ENCODE measurements around the gene MEGF9.
"Not testable (repeated sequence)": the region's sequence is repeated elsewhere in the genome, so short reads cannot be mapped to it uniquely, and the experiment has no call there.

The MEGF9 gene

DNA sequence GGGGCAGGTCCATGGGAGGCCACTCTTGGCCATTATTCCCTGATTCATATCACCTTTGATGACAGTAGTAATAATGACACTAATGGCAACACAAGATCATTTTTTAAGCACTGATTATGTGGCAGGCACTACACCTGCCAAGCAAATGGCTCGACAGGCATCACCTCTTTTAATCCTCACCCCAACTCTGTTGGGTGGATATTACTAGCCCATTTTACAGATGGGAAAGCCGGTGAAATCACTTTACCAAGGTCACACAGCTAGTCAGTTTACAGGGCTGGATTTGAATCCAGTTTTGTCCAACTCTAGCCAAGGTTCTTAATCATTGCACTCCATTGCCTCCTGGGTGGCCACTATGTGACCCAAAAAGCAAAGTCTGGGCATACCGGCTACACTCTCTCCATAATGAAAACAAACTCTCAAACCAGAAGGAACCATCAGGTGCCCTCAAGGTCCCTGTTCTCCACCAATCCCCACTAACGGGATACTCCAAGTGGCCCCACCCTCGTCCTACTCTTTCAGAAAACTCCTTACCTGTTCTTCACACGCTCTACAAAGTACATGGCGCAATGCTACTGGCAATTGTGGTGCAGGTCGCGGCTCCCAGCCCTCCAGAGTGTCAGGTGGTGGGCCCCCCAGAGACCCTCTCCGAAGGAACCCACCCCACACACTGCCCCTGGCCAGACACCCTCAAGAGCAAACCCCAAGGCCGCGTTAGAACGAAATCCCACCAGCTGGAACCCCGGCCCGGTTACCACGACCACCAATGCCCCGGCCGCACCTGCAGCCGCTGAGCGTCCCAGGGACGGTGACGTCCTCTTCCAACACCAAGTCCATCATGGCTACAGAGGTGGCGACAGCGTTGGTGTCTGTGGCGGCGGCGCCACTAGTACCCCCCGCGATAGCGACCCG is 134.9 kb downstream of the MEGF9 start:
- no peak for DNase-seq (ENCODE audit: low read depth in 2 of 3, low spot score in 1 of 3)

DNA sequence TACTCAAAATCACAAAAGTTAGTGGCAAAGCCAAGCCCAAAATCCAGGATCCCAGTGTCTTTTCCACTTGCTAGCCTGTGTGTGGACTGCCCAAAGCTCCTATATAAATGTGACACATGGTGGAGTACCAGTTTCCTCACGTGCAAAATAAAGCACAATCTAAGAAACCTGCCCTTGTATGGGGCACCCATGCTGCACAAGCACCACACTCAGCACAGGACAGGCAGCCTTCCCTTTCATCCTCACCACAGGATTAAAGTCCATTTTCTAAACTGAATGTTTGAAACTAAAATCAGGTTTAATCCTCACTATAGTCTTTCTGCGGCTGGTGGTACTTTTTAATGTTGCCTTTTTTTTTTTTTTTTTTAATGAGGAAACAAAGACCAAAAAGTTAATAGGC is 139.8 kb downstream of the MEGF9 start:
- DNase-seq (ENCODE audit: low read depth in 2 of 3, low spot score in 1 of 3) = no peak

- no peak for DNase-seq (ENCODE audit: low read depth in 2 of 3, low spot score in 1 of 3)
Observed at GRCh38 chr9:120572472-120572871, 141.8 kb downstream of the MEGF9 start.

DNA sequence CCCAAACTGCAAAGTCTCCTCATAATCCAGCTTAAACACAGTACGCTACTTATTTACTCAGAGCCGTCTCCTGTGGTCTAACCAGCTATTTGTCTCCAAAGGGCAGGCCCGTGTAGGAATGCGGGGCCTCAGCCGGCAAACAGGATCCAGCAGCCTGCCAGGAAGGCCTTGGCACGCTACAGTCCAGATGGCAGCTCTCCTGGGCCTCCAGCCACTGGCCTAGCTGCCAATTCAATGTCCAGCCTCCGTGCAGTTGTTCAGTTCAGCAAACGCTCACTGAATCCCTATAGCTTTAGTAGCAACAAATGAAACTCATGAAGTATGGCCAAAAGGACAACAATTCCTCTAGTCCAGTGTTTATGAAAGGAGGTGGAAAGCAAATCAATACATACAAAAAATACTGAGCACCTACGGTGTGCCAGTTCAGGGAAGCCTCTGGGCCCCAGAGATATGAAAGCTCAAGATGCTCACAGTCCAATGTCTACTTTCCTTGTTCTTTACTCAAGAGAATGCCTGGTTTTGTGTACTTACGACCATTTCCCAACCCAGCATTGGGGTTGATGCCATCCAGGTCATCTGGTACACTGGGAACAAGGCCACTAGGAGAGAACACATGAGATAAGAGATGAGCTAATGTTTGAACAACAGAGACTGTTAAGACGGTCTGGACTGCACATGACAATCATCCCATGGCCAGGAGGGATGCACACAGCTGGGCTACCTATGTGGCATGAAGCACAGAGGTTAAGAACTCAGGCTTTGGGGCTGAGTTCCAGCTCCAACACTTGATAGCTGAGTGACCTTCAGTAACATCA is 142.6 kb downstream of the MEGF9 start:
- no peak for DNase-seq (ENCODE audit: low read depth in 2 of 3, low spot score in 1 of 3)

- DNase-seq (ENCODE audit: low read depth in 2 of 3, low spot score in 1 of 3) = no peak
Observed at GRCh38 chr9:120570296-120570695, 144.0 kb downstream of the MEGF9 start.

DNA sequence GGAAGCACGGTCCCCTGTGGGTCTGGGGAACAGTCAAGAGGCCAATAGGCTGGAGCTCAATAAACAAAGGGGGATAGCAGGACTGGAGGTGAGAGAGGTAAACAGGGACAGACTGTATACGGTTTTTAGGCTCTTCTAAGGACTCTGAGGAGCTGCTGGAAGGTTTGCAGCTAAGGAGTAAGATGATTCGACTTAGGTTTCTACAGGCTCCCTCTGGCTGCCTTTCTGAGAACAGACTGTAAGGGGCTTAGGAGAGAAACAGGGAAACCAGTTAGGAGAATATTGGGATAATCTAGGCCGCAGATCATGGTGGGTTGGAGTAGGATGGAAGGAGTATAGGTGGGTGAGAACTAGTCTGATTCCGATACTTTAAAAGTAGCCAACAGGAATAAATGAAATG is 144.7 kb downstream of the MEGF9 start:
- no peak for DNase-seq (ENCODE audit: low read depth in 2 of 3, low spot score in 1 of 3)

GRCh38 chr9:120568816-120569215 is 145.5 kb downstream of the MEGF9 start:
- no peak for DNase-seq (ENCODE audit: low read depth in 2 of 3, low spot score in 1 of 3)

GRCh38 chr9:120567874-120568273 is 146.4 kb downstream of the MEGF9 start:
- DNase-seq (ENCODE audit: low read depth in 2 of 3, low spot score in 1 of 3) = no peak

- DNase-seq (ENCODE audit: low read depth in 2 of 3, low spot score in 1 of 3) = no peak
Observed at GRCh38 chr9:120567081-120567480, 147.2 kb downstream of the MEGF9 start.

GRCh38 chr9:120564589-120564988 is 149.7 kb downstream of the MEGF9 start:
- no peak for DNase-seq (ENCODE audit: low read depth in 2 of 3, low spot score in 1 of 3)

DNA sequence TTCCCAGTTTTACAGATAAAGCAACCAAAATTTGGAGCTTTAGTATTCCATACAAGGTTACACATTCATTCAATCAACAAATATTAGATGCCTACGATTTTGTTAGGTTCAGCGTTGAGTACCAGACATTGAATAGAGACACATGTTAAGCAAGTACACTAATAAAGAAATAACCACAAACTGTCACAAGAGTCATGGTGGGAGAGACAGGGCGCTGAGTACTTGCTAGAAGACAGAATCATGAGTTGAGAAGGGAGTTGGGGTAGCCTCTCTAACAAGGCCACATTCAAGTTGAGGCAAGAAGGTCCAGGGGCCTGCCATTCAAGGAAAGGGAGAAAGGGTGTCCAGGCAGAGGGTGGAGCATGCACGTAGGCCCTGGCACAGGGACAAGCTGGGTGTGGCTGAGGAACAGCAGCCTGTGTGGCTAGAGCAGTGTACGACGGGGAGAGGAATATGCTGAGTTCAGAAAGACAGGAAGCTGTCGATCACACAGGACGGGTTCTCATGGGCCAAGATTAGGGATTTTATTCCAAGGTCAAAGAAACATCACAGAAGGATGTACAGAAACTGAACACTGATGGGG is 151.3 kb downstream of the MEGF9 start:
- DNase-seq (ENCODE audit: low read depth in 2 of 3, low spot score in 1 of 3) = no peak

DNA sequence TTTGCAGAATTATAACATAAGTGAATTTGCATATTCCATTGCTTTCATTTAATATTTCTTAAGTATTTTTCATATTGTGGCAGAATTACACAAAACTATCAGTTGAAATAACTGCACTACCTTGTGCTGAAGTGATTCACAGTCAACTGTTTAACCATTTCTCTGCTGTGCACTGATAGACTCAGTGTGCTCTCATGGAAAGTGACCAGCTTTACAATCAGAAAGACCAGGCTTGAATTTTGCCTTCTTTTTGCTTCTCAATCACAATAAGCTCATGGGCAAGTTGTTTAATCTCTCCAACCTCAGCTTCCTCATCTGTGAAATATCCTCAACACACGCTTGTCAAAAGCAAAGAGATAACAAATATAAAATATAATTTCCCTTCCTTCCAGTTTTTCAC is 152.6 kb downstream of the MEGF9 start:
- DNase-seq (ENCODE audit: low read depth in 2 of 3, low spot score in 1 of 3) = no peak

- DNase-seq (ENCODE audit: low read depth in 2 of 3, low spot score in 1 of 3) = no peak
Observed at GRCh38 chr9:120559546-120559945, 154.7 kb downstream of the MEGF9 start.

DNA sequence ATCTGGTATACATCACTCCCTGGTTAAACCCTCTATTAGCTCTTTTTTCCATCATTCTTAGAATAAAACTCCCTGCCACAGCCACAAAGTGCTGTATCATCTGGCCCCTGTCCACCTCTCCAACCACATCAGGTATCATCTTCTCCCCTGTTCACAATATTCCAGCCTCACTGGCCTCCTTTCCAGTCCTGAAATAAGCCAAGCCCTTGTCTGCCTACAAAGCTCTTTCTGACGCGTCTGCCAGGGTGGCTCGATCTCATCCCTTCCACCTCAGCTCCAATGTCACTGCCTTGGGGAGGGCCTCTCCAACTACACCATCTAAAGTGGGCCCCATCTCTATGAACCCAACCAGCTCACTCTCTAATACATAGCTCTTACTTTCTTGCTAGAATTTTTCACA is 155.8 kb downstream of the MEGF9 start:
- no peak for DNase-seq (ENCODE audit: low read depth in 2 of 3, low spot score in 1 of 3)

DNA sequence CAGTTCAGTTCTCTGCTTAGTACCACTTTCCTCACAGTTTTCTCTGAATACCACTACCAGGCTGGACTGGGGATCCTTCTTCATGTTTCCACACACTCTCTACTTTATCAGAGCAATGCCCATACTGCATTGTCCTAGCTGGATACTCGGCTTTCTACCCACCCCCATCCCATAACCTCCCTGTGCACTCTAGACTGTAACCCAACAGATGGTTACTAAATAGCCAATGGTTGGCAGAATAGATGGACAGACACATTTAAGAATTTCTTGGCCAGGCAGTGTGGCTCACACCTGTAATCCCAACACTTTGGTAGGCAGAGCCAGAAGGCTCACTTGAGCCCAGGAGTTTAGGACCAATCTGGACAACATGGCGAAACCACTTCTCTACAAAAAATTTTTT is 157.1 kb downstream of the MEGF9 start:
- DNase-seq (ENCODE audit: low read depth in 2 of 3, low spot score in 1 of 3) = no peak

GRCh38 chr9:120556775-120557174 is 157.5 kb downstream of the MEGF9 start:
- DNase-seq (ENCODE audit: low read depth in 2 of 3, low spot score in 1 of 3) = no peak

- no peak for DNase-seq (ENCODE audit: low read depth in 2 of 3, low spot score in 1 of 3)
Observed at GRCh38 chr9:120555839-120556238, 158.4 kb downstream of the MEGF9 start.

DNA sequence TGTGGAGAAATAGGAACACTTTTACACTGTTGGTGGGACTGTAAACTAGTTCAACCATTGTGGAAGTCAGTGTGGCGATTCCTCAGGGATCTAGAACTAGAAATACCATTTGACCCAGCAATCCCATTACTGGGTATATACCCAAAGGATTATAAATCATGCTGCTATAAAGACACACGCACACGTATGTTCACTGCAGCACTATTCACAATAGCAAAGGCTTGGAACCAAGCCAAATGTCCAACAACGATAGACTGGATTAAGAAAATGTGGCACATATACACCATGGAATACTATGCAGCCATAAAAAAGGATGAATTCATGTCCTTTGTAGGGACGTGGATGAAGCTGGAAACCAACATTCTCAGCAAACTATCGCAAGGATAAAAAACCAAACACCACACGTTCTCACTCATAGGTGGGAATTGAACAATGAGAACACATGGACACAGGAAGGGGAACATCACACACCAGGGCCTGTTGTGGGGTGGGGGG is 162.0 kb downstream of the MEGF9 start:
- DNase-seq (ENCODE audit: low read depth in 2 of 3, low spot score in 1 of 3) = not testable (repeated sequence)

Measured in stimulated activated CD4-positive, alpha-beta T cell treated with anti-CD3 and anti-CD28 coated beads, Interleukin-12 subunit alpha, Interleukin-12 subunit beta, amount 100 ng/mL, for 48 hours (primary cell).